PC-3 (cell line): Measurements from ENCODE around the gene PM20D1.

Source experiments
- CTCF ChIP-seq: fragments of 300-600 bp; sonication (generic); conservative IDR thresholded peaks from 2 replicates; pipeline ENCODE4 v1.5.1; 2017; ENCODE audit warnings: antibody characterized with exemption, low read depth, mild to moderate bottlenecking, low read length
- EZH2phosphoT487 ChIP-seq: fragments of 300-600 bp; sonication (generic); IDR thresholded peaks from 2 replicates; pipeline ENCODE4 v1.6.1; 2018; ENCODE audit warnings: mild to moderate bottlenecking, antibody characterized with exemption, low read length, borderline replicate concordance

DNA sequence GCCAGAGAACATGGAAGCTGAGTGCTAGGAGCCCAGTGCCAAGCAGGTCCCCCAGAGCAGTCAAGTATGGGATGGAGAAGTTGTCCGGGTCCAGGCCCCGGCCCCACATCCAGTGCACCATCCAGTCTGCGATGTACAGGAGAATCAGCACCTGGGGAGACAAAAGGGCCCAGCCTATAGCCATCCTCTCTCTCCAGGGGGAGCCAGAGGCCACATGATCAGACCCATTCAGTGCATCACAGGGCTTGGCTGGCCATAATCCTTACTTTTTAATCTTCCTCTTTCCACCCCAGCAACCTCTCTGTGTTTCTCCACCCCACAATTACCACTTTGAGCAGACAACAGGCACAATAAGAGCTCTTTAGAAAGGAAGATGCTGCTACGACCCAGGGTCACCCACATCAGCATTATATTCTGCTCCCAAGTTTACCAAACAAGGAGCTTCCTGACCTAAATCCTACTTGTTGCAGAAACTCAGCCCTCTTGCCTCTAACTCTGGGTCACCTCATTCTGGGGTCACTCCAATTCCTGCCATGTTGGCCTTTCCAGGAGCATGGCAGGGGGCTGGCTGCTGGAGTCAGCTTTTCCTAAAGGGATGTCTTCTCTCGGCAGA lies 58.3 kb downstream of the PM20D1 start:
- peak; percentile 93 for TF ChIP-seq CTCF
- no peak for TF ChIP-seq EZH2phosphoT487
